ENCODE data around the gene IKZF1.

The IKZF1 gene

GRCh38 chr7:50422858-50423257, 118.3 kb downstream of the IKZF1 start:
- DNase-seq (ENCODE audit: low read depth in 1 of 2, low spot score in 1 of 2): no peak
- no peak overlapping the region for H3K4me3 ChIP-seq (replicated peaks; ENCODE audit: insufficient read depth, low read length)
- no peaks in the 10 kb centered on the region for H3K27me3 ChIP-seq (ENCODE audit: insufficient read depth, poor library complexity, severe bottlenecking)
- no peak overlapping the region for H3K27ac ChIP-seq (replicated peaks)
- TF ChIP-seq POLR2AphosphoS5 (IDR thresholded peaks at IDR 0.05; ENCODE audit: low read depth) (no peak), CTCF (IDR thresholded peaks at IDR 0.05; ENCODE audit: insufficient read depth, low read length) (no peak), REST (IDR thresholded peaks at IDR 0.05; ENCODE audit: insufficient replicate concordance, low read depth) (no peak), GABPA (IDR thresholded peaks at IDR 0.05; ENCODE audit: low read depth) (no peak), SPI1 (IDR thresholded peaks at IDR 0.05; ENCODE audit: borderline replicate concordance, low read depth) (no peak)

- H3K27ac ChIP-seq (replicated peaks): no peak overlapping the region
- H3K27me3 ChIP-seq (ENCODE audit: insufficient read depth, poor library complexity, severe bottlenecking): no peaks in the 10 kb centered on the region
- no peak for TF ChIP-seq REST (IDR thresholded peaks at IDR 0.05; ENCODE audit: insufficient replicate concordance, low read depth)
- no peak for TF ChIP-seq CTCF (IDR thresholded peaks at IDR 0.05; ENCODE audit: insufficient read depth, low read length)
- no peak for TF ChIP-seq GABPA (IDR thresholded peaks at IDR 0.05; ENCODE audit: low read depth)
- no peak for TF ChIP-seq POLR2AphosphoS5 (IDR thresholded peaks at IDR 0.05; ENCODE audit: low read depth)
- no peak for TF ChIP-seq SPI1 (IDR thresholded peaks at IDR 0.05; ENCODE audit: borderline replicate concordance, low read depth)
- DNase-seq (ENCODE audit: low read depth in 1 of 2, low spot score in 1 of 2): no peak
- H3K4me3 ChIP-seq (replicated peaks; ENCODE audit: insufficient read depth, low read length): no peak overlapping the region
These were observed 119.3 kb downstream of the IKZF1 start for GRCh38 chr7:50423860-50424259.

- no peak for DNase-seq (ENCODE audit: low read depth in 1 of 2, low spot score in 1 of 2)
- Histone ChIP-seq H3K4me3 (replicated peaks; ENCODE audit: insufficient read depth, low read length) (no peak overlapping the region), H3K27me3 (ENCODE audit: insufficient read depth, poor library complexity, severe bottlenecking) (no peaks in the 10 kb centered on the region), H3K27ac (replicated peaks) (no peak overlapping the region)
- no peak for TF ChIP-seq SPI1 (IDR thresholded peaks at IDR 0.05; ENCODE audit: borderline replicate concordance, low read depth)
- no peak for TF ChIP-seq POLR2AphosphoS5 (IDR thresholded peaks at IDR 0.05; ENCODE audit: low read depth)
These were observed 120.8 kb downstream of the IKZF1 start for GRCh38 chr7:50425318-50425717.

- Histone ChIP-seq H3K27ac (replicated peaks) (no peak overlapping the region), H3K4me3 (replicated peaks; ENCODE audit: insufficient read depth, low read length) (no peak overlapping the region), H3K27me3 (ENCODE audit: insufficient read depth, poor library complexity, severe bottlenecking) (no peaks in the 10 kb centered on the region)
- DNase-seq (ENCODE audit: low read depth in 1 of 2, low spot score in 1 of 2): no peak
- TF ChIP-seq REST (IDR thresholded peaks at IDR 0.05; ENCODE audit: insufficient replicate concordance, low read depth): no peak
- TF ChIP-seq GABPA (IDR thresholded peaks at IDR 0.05; ENCODE audit: low read depth): no peak
- TF ChIP-seq SPI1 (IDR thresholded peaks at IDR 0.05; ENCODE audit: borderline replicate concordance, low read depth): no peak
- no peak for TF ChIP-seq POLR2AphosphoS5 (IDR thresholded peaks at IDR 0.05; ENCODE audit: low read depth)
- no peak for TF ChIP-seq CTCF (IDR thresholded peaks at IDR 0.05; ENCODE audit: insufficient read depth, low read length)
These were observed 121.9 kb downstream of the IKZF1 start for GRCh38 chr7:50426280-50427045.
